Mucosa of stomach (tissue), 1 donor: Measurements from ENCODE around the gene UMAD1.

Experiments
- H3K27me3 ChIP-seq: one replicate; pipeline ENCODE4 v1.7.0; 2013; ENCODE audit warnings: mild to moderate bottlenecking, low read length; ENCODE audit not compliant: control insufficient read depth, insufficient read depth
- H3K36me3 ChIP-seq: one replicate; pipeline ENCODE4 v1.7.0; 2013; ENCODE audit warnings: low read length; ENCODE audit not compliant: control insufficient read depth, insufficient read depth
- H3K4me1 ChIP-seq: one replicate; pipeline ENCODE4 v1.7.0; 2013; ENCODE audit warnings: mild to moderate bottlenecking, low read length; ENCODE audit not compliant: control insufficient read depth, insufficient read depth
- H3K4me3 ChIP-seq: one replicate; pipeline ENCODE4 v1.7.0; 2013; ENCODE audit warnings: low read length
- H3K9ac ChIP-seq: one replicate; pipeline ENCODE4 v1.7.0; 2013; ENCODE audit warnings: mild to moderate bottlenecking, low read length, moderate library complexity
- H3K9me3 ChIP-seq: one replicate; pipeline ENCODE4 v1.7.0; 2013; ENCODE audit warnings: mild to moderate bottlenecking, low read length, moderate library complexity; ENCODE audit not compliant: control insufficient read depth
- donor health status: Pancreatic carcinoma.

The UMAD1 gene

GRCh38 chr7:7783001-7783400, 142.4 kb downstream of the UMAD1 start:
- Histone ChIP-seq H3K4me3 (no peak overlapping the region), H3K9me3 (no peaks in the 10 kb centered on the region), H3K9ac (no peak overlapping the region)

GRCh38 chr7:7785344-7785973, 144.9 kb downstream of the UMAD1 start:
- no peaks in the 10 kb centered on the region for H3K4me1 ChIP-seq
- no peaks in the 10 kb centered on the region for H3K27me3 ChIP-seq
- no peaks in the 10 kb centered on the region for H3K36me3 ChIP-seq
- H3K9ac ChIP-seq: no peak overlapping the region
- no peaks in the 10 kb centered on the region for H3K9me3 ChIP-seq
- H3K4me3 ChIP-seq: no peak overlapping the region

More at GRCh38 chr7:7783001-7783400, 142.4 kb downstream of the UMAD1 start:
- no peaks in the 10 kb centered on the region for H3K27me3 ChIP-seq
- H3K36me3 ChIP-seq: no peaks in the 10 kb centered on the region
- no peaks in the 10 kb centered on the region for H3K4me1 ChIP-seq

GRCh38 chr7:7786595-7786994, 146.0 kb downstream of the UMAD1 start:
- Histone ChIP-seq H3K9me3 (no peaks in the 10 kb centered on the region), H3K4me3 (no peak overlapping the region), H3K27me3 (no peaks in the 10 kb centered on the region), H3K36me3 (no peaks in the 10 kb centered on the region), H3K9ac (no peak overlapping the region), H3K4me1 (no peaks in the 10 kb centered on the region)

- H3K36me3 ChIP-seq: no peaks in the 10 kb centered on the region
- H3K4me1 ChIP-seq: no peaks in the 10 kb centered on the region
- no peaks in the 10 kb centered on the region for H3K9me3 ChIP-seq
- no peak overlapping the region for H3K9ac ChIP-seq
- H3K4me3 ChIP-seq: no peak overlapping the region
- no peaks in the 10 kb centered on the region for H3K27me3 ChIP-seq
These were observed 149.0 kb downstream of the UMAD1 start for GRCh38 chr7:7789551-7789988.

- Histone ChIP-seq H3K4me3 (no peak overlapping the region), H3K27me3 (no peaks in the 10 kb centered on the region), H3K36me3 (no peaks in the 10 kb centered on the region), H3K4me1 (no peaks in the 10 kb centered on the region), H3K9me3 (no peaks in the 10 kb centered on the region), H3K9ac (no peak overlapping the region)
These were observed 149.6 kb downstream of the UMAD1 start for GRCh38 chr7:7790041-7790741.

GRCh38 chr7:7791523-7791922, 151.0 kb downstream of the UMAD1 start:
- Histone ChIP-seq H3K9ac (no peak overlapping the region), H3K4me3 (no peak overlapping the region), H3K27me3 (no peaks in the 10 kb centered on the region), H3K9me3 (no peaks in the 10 kb centered on the region), H3K4me1 (no peaks in the 10 kb centered on the region), H3K36me3 (no peaks in the 10 kb centered on the region)

GRCh38 chr7:7792056-7792455, 151.5 kb downstream of the UMAD1 start:
- no peak overlapping the region for H3K4me3 ChIP-seq
- no peaks in the 10 kb centered on the region for H3K4me1 ChIP-seq
- no peaks in the 10 kb centered on the region for H3K36me3 ChIP-seq
- H3K9me3 ChIP-seq: no peaks in the 10 kb centered on the region
- H3K27me3 ChIP-seq: no peaks in the 10 kb centered on the region
- no peak overlapping the region for H3K9ac ChIP-seq

GRCh38 chr7:7793249-7793648, 152.7 kb downstream of the UMAD1 start:
- no peaks in the 10 kb centered on the region for H3K36me3 ChIP-seq
- H3K9ac ChIP-seq: no peak overlapping the region
- H3K4me1 ChIP-seq: no peaks in the 10 kb centered on the region
- no peaks in the 10 kb centered on the region for H3K9me3 ChIP-seq
- H3K27me3 ChIP-seq: no peaks in the 10 kb centered on the region
- no peak overlapping the region for H3K4me3 ChIP-seq

GRCh38 chr7:7793921-7794320, 153.4 kb downstream of the UMAD1 start:
- Histone ChIP-seq H3K27me3 (no peaks in the 10 kb centered on the region), H3K9me3 (no peaks in the 10 kb centered on the region), H3K9ac (no peak overlapping the region), H3K4me3 (no peak overlapping the region), H3K36me3 (no peaks in the 10 kb centered on the region), H3K4me1 (no peaks in the 10 kb centered on the region)

GRCh38 chr7:7795203-7795602, 154.7 kb downstream of the UMAD1 start:
- Histone ChIP-seq H3K36me3 (no peaks in the 10 kb centered on the region), H3K9ac (no peak overlapping the region), H3K27me3 (no peaks in the 10 kb centered on the region), H3K4me1 (no peaks in the 10 kb centered on the region), H3K4me3 (no peak overlapping the region), H3K9me3 (no peaks in the 10 kb centered on the region)

- H3K36me3 ChIP-seq: no peaks in the 10 kb centered on the region
- no peaks in the 10 kb centered on the region for H3K9me3 ChIP-seq
- H3K9ac ChIP-seq: no peak overlapping the region
- H3K27me3 ChIP-seq: no peaks in the 10 kb centered on the region
- H3K4me1 ChIP-seq: no peaks in the 10 kb centered on the region
- no peak overlapping the region for H3K4me3 ChIP-seq
These were observed 155.1 kb downstream of the UMAD1 start for GRCh38 chr7:7795630-7796121.

- H3K36me3 ChIP-seq: no peaks in the 10 kb centered on the region
These were observed 158.0 kb downstream of the UMAD1 start for GRCh38 chr7:7798510-7798909.

More at GRCh38 chr7:7798510-7798909, 158.0 kb downstream of the UMAD1 start:
- Histone ChIP-seq H3K4me1 (no peaks in the 10 kb centered on the region), H3K9ac (no peak overlapping the region), H3K9me3 (no peaks in the 10 kb centered on the region), H3K27me3 (no peaks in the 10 kb centered on the region), H3K4me3 (no peak overlapping the region)
